ENCODE measurements around the gene MARVELD2. TPM values are rescaled to one million over a fixed set of nuclear protein-coding genes. Genes with fewer than 3 reads are reported as not detected.
"Not testable (repeated sequence)": the region's sequence is repeated elsewhere in the genome, so short reads cannot be mapped to it uniquely, and the experiment has no call there.

The MARVELD2 gene
- total RNA-seq, 1 donor from 2014 or later = 1.6 TPM

DNA sequence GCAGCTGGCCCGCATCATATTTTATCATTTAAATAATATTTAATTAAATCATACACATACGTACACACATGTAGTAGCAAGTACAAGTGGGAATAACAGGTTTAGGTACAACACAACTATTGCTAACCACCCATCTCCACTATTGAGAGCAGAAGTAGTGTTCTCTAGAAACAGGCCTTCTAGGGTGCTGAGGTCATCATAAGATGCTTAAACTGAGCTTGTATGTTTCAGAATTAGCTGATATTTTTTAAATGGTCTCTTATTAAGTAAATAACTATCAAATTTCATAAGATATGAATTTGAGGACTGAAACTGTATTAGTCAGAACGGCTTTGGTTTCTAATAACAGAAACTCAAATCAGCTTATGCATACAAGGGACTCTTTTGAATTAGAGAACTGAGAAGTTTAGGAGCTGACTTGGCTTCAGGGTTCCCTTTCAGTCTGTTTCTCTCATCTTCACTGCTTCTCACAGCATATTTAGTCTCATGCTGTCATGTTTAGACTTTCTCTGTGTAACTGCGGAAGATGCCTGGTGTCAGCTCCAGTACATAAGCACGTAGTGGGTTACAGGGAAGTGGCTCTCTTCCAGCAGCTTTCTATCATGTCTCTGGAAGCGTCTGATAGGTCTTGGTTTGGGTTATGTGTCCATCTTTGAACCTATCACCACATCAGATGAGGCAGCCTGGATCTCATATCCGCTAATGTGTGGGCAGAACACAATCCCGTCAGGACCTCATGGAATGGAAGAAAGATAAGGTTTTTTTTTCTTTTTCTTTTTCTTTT lies 52.7 kb downstream of the MARVELD2 start:
- TF ChIP-seq, protein P1, sequence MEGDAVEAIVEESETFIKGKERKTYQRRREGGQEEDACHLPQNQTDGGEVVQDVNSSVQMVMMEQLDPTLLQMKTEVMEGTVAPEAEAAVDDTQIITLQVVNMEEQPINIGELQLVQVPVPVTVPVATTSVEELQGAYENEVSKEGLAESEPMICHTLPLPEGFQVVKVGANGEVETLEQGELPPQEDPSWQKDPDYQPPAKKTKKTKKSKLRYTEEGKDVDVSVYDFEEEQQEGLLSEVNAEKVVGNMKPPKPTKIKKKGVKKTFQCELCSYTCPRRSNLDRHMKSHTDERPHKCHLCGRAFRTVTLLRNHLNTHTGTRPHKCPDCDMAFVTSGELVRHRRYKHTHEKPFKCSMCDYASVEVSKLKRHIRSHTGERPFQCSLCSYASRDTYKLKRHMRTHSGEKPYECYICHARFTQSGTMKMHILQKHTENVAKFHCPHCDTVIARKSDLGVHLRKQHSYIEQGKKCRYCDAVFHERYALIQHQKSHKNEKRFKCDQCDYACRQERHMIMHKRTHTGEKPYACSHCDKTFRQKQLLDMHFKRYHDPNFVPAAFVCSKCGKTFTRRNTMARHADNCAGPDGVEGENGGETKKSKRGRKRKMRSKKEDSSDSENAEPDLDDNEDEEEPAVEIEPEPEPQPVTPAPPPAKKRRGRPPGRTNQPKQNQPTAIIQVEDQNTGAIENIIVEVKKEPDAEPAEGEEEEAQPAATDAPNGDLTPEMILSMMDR (IDR thresholded peaks at IDR 0.05; ENCODE audit: partially characterized antibody, unreplicated experiment) = no peak
- no peak for DNase-seq
- H3K36me3 Mint-ChIP-seq (ENCODE audit: unreplicated experiment) = no peaks in the 10 kb centered on the region
- no peak overlapping the region for H3K27ac Mint-ChIP-seq (ENCODE audit: unreplicated experiment)
- H3K27me3 Mint-ChIP-seq (ENCODE audit: unreplicated experiment) = no peaks in the 10 kb centered on the region
- no peaks in the 10 kb centered on the region for H3K4me1 Mint-ChIP-seq (ENCODE audit: low read depth, unreplicated experiment)
- H3K9me3 Mint-ChIP-seq (ENCODE audit: unreplicated experiment) = peaks cover 3% of the 10 kb centered on the region
- H3K4me3 Mint-ChIP-seq (ENCODE audit: unreplicated experiment) = no peak overlapping the region

DNA sequence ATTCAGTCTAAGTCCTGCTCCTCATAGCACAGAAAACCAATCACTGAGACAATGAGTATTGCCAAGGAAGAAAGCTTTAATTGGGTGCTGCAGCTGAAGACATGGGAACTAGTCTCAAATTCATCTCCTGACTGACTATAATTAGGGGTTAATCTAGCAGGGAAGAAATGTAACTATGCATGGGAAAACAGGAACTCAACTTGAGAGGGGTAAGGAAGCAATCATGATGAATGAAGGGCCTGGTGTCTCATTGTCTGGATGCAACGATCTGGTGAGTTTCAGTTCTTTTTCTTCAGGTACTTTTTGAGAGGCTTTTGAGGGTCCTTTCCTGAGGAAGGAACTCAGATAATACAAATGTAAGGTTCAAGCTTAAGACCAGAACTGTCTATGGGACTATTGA lies 53.7 kb downstream of the MARVELD2 start:
- Mint-ChIP-seq H3K27me3 (ENCODE audit: unreplicated experiment) (no peaks in the 10 kb centered on the region), H3K27ac (ENCODE audit: unreplicated experiment) (no peak overlapping the region), H3K4me1 (ENCODE audit: low read depth, unreplicated experiment) (no peaks in the 10 kb centered on the region), H3K4me3 (ENCODE audit: unreplicated experiment) (no peak overlapping the region), H3K36me3 (ENCODE audit: unreplicated experiment) (no peaks in the 10 kb centered on the region), H3K9me3 (ENCODE audit: unreplicated experiment) (peaks cover 3% of the 10 kb centered on the region)
- no peak for DNase-seq
- TF ChIP-seq, protein P1 (IDR thresholded peaks at IDR 0.05; ENCODE audit: partially characterized antibody, unreplicated experiment) = no peak

DNA sequence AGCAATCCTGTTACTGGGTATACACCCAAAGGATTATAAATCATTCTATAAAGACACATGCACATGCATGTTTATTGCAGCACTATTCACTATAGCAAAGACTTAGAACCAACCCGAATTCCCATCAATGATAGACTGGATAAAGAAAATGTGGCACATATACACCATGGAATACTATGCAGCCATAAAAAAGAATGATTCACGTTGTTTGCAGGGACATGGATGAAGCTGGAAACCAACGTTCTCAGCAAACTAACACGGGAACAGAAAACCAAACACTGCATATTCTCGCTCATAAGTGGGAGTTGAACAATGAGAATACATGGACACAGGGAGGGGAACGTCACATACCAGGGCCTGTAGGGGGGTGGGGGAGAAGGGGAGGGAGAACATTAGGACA lies 56.6 kb downstream of the MARVELD2 start:
- not testable (repeated sequence) for H3K9me3 Mint-ChIP-seq (ENCODE audit: unreplicated experiment); H3K4me1 Mint-ChIP-seq (ENCODE audit: low read depth, unreplicated experiment); H3K27ac Mint-ChIP-seq (ENCODE audit: unreplicated experiment); H3K27me3 Mint-ChIP-seq (ENCODE audit: unreplicated experiment); DNase-seq; H3K36me3 Mint-ChIP-seq (ENCODE audit: unreplicated experiment); H3K4me3 Mint-ChIP-seq (ENCODE audit: unreplicated experiment)

DNA sequence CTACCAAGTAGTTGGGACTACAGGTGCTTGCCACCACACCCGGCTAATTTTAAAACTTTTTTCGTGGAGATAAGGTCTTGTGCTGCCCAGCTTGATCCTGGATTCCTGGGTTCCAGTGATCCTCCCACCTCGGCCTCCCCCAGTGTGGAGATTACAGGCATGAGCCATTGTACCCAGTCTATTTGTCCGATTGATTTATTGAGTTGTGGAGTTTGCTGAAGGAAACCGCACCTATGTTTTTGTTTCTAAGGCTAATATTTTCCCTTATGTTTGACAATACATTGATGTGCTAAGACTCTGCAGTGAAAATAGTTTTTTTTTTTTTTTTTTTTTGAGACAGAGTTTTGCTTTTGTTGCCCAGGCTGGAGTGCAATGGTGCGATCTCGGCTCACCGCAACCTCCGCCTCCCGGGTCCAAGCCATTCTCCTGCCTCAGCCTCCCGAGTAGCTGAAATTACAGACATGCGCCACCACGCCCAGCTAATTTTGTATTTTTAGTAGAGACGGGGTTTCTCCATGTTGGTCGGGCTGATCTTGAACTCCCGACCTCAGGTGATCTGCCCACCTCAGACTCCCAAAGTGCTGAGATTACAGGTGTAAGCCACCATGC lies 57.7 kb downstream of the MARVELD2 start:
- H3K4me3 Mint-ChIP-seq (ENCODE audit: unreplicated experiment); H3K27ac Mint-ChIP-seq (ENCODE audit: unreplicated experiment); H3K9me3 Mint-ChIP-seq (ENCODE audit: unreplicated experiment); H3K4me1 Mint-ChIP-seq (ENCODE audit: low read depth, unreplicated experiment); H3K36me3 Mint-ChIP-seq (ENCODE audit: unreplicated experiment); H3K27me3 Mint-ChIP-seq (ENCODE audit: unreplicated experiment); DNase-seq: not testable (repeated sequence)

DNA sequence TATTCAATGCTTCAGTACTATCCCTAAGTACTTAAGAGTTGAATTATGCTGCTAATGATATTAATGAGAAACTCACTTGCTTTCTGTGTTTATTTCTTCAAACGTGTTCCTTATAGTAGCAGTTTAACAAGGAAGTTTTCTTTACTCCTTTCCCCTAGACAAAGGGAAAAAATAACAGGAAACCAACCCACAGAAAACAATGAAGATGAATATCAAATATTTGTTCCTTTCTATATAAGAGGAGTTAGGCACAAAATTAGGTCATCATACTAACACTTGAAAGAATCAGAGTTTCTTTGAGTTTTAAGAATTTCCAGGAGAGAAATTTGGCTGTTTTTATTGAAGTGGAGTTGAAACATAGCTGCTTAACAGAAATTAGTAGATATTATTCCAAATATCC lies 62.3 kb downstream of the MARVELD2 start:
- Mint-ChIP-seq H3K36me3 (ENCODE audit: unreplicated experiment) (no peaks in the 10 kb centered on the region), H3K27ac (ENCODE audit: unreplicated experiment) (no peak overlapping the region), H3K27me3 (ENCODE audit: unreplicated experiment) (peaks cover 2% of the 10 kb centered on the region), H3K4me3 (ENCODE audit: unreplicated experiment) (no peak overlapping the region), H3K4me1 (ENCODE audit: low read depth, unreplicated experiment) (no peaks in the 10 kb centered on the region), H3K9me3 (ENCODE audit: unreplicated experiment) (no peaks in the 10 kb centered on the region)
- DNase-seq = no peak
- TF ChIP-seq, protein P1 (IDR thresholded peaks at IDR 0.05; ENCODE audit: partially characterized antibody, unreplicated experiment) = no peak

DNA sequence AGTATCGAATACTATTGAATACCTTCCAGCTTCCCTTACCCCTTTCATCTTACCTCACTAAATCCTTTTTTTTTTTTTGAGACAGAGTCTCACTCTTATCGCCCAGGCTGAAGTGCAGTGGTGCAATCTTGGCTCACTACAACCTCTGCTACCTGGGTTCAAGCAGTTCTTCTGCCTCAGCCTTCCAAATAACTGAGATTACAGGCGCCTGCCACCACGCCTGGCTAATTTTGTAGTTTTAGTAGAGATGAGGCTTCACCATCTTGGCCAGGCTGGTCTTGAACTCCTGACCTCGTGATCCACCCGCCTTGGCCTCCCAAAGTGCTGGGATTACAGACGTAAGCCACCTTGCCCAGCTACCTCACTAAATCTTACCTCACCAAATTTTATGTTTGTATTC lies 63.4 kb downstream of the MARVELD2 start:
- H3K4me1 Mint-ChIP-seq (ENCODE audit: low read depth, unreplicated experiment); H3K9me3 Mint-ChIP-seq (ENCODE audit: unreplicated experiment); H3K27me3 Mint-ChIP-seq (ENCODE audit: unreplicated experiment); H3K36me3 Mint-ChIP-seq (ENCODE audit: unreplicated experiment); DNase-seq; H3K27ac Mint-ChIP-seq (ENCODE audit: unreplicated experiment); H3K4me3 Mint-ChIP-seq (ENCODE audit: unreplicated experiment): not testable (repeated sequence)

Measured in glutamatergic neuron (in vitro differentiated cells).